ENCODE results near the gene KCNN4.
A peak's percentile ranks its signal among the peaks of the same experiment; 100 is the strongest.
"Not testable (repeated sequence)": the region's sequence is repeated elsewhere in the genome, so short reads cannot be mapped to it uniquely, and the experiment has no call there.

Gene KCNN4

DNA sequence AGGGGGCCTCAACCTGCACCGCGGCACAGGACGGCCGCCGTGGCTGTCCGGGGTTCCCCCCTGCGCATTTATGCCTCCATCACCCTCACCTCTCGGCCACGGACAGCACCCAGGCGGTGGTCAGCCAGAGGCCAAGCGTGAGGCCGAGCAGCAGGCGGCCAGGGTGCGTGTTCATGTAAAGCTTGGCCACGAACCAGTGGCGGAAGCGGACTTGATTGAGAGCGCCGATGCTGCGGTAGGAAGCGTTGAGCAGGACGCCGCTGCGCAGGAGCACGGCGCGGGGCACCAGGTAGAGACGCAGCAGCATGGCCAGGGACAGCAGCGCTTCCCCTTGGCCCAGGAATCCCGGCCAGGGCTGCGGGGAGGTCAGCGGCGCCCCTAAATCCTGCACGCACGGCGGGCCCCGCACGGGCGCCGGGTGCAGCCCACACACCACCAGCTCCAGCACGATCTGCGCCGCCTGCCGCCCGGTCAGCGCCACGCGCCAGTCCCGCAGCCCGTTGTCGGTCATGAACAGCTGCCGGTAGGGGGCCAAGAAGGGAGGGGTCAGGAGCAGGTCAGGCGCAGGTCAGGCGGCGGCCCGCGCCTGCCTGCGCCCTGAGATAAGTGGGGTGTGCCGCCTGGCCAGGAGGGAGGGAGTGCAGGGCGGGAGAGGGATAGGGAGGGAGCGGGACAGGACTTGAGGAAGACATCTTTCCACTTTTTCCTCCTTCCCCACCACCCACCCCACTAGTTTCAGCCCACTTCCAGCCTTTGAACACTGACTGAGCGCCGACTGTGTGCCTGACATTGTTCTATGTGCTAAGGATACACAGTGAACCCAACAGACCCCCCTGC, 6.5 kb downstream of the KCNN4 start:
- no peak for FAIRE-seq

DNA sequence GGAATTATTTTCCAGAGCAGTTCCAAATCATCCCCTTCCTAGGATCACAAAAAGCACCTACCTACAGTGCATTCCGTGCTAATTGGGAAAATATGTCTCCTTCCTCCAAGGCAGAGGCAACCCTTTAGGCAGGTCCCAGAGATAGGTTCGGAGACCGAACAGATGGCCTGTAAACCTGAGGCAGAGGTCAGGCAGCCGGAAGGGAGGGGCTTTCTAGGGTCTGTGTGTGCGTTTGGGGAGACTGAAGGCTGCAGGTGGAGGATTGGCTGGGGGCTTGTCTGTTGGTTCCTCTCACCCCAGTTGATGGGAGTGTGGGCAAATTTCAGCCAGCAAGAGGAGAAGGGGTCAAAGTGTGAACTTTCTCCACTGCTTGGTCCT, 7.1 kb downstream of the KCNN4 start:
- no peak for FAIRE-seq

DNA sequence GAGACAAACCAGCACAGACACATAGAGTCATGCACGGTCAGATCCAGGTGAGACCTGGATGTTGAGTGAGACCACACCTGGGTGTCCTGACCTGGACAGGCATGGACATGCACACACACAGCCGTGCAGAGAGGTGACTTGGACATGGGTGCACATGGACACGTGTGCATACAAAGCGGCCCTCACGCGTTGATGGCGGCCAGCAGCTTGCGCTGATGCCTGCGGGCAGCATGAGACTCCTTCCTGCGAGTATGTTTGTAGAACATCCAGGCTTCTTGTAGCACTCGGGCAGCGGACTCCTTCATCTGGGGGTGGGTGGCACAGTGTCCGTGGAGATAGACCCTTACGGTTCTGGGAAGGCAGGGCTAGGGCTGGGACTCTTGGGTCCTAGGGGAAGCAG, 11.5 kb downstream of the KCNN4 start:
- FAIRE-seq: no peak

DNA sequence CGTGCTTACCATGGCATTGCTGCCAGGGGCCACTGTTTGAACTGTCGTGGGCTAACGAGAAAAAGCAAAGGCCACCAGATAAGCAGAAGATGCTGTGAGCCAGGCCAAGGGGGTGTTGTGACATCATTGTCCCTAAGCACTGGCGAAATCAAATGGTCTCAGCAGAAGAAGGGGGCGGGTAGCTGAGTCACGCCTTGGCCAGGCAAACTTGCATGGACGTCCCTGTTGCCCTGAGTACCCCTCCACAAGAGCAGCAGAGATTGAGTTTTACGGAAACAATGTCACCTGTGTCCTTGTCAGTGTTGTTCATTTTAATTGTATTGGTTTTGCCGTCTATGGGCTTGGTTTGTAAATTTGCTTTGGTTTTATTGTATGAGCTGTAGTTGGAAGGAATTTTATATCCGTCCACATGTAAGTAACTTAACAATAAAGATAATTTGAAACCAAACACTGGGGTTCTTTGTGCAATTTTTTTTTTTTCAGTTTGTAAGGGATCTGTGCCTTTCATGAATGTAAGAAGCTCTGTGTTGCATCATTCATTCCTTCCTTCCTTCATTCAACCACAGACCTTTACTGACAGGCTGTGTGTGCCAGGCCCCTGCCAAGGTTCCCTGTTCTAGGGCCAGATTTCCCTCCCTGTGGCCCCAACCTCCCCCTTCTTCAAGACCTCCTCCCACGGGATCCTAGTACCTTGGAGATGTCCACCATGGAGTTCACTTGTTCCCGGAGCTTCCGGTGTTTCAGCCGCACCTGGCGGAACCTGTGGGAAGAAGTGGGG, 12.3 kb downstream of the KCNN4 start:
- FAIRE-seq: no peak

DNA sequence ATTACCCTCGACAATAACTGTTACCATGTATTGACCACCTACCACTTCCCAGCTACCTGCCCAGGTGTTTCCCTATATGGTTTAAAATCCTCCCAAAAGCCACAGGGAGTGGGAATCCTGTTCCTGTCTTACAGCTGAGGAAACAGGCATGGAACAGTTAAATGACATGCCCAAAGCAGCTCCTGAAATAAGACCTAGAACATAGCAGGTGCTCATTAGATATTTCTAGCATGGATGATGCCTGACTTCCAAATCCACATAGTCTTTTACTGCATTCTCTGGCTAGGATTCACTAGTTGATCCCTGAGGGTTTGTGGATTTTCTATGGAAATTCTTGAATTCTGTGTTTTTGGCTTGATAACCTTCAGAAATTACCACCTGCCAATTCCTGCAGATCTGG, 13.0 kb downstream of the KCNN4 start:
- no peak for FAIRE-seq

DNA sequence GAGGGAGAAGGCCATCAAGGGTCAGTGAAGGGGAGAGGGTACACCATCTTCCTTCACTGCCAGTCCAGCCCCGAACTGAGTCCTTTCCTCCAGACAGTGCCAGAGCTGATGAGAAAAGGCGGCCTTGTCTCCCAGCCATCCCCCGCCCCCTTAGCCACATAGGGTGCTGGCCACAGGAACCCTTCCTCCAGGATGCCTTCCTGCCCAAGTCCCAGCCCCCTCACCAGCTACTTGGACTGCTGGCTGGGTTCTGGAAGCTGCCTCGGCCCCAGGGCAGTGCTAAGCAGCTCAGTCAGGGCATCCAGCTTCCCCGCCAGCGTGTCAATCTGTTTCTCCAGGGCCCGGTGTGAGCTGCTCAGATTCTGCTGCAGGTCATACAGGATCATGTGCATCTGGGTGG, 13.5 kb downstream of the KCNN4 start:
- no peak for FAIRE-seq

DNA sequence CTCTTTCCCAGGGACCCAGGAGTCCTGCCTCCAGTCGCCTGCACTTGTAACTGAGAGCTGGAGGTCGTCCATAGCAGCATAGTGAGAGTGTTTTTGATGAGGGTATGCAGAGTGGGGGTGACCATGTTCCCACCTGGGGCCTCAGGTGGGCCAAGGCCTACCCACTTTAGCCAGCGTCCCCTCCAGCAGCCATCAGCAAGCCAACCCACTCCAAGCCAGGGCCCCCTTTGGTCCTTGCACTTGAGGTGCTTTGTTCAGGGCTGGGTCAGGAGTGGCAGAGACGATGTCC, 14.1 kb downstream of the KCNN4 start:
- FAIRE-seq: no peak

DNA sequence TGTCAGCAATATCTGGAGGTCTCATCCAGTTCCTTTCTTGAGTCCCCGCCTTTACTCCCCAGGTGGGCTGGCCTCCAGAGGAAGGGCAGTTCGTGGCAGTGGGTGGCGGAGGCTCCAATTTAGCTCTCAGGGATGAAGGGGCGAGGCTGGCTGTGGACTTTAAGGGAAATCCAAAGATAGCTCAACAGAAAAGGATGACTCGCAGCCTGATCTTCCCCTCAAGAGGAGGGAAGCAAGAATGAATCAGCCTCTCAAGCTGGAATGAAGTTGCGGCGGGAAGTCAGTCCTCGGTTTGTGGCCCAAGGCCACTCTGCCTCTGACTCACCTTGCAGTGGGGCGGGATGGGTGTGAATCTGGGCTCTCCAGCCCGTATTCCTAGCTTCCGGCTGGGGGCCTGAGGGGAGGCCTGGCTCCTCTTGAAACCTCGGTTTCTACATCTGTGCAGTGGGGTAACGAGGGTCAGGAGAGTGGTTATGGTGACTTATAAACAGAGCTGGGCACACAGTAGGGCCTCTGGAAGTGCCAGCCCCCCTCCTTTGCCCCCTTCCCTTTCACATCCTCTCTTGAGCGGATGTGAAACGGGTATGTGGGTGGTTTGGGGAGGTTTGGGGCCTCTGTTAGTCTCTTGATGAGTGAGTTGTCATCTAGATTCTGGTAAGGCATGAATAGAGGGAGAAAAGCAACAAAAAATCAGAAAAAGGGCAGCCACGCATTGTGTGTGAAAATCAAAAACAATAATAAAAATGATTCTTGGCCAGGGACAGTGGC, 15.5 kb downstream of the KCNN4 start:
- FAIRE-seq: no peak

DNA sequence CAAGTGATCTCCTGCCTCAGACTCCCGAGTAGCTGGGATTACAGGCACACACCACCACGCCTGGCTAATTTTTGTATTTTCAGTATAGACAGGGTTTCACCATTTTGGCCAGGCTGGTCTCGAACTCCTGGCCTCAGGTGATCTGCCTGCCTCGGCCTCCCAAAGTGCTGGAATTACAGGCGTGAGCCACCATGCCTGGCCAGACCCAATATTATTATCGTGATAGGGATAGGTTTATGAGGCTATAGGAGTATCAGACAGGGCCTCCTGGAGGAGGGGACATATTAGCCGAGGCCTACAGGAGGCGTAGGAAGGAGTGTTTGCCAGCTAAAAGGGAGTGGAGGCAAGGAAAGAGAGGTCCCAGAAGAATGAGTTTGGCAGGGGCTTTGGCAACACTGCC, 16.1 kb downstream of the KCNN4 start:
- not testable (repeated sequence) for FAIRE-seq

DNA sequence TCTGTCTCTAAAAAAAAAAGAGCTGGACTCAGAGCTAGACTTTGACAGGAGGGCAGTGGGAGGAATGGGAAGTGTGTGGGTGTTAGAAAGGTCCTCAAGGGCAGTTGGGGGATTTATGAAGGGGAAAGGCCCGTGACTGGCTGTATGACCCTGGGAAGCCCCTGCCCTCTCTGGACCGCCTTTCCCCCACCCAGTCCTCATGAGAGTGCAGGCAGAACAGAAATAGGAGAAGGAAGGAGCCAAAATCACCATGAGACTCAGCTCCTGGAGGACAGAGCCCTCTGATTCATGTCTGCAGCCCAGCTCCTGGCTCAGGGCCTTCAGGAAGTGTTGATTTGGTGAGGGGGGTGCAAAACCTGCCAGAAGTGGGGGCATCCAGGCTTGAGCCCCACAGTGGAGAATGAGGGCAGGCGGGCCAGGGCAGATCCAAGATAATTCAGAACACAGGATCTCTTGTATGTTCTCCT, 17.3 kb downstream of the KCNN4 start:
- FAIRE-seq: no peak

DNA sequence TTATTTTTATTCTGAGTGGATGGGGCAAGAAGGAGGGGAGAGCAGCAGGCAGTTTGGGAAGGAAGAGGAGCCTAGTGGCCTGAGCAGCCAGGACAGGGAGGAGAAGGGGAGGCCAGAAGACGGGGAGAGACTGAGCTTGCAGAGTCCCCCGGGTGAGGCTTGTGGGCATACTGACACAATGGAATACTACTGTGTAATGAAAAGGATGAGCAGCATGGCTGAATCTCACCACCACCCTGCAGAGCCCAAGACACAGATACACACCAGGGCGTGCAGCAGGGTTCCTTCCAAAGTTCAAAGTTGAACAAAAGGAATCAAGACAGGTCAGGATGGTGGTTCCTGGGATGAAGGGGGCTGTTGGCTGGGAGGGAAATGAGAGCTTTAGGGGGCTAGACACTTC, 18.0 kb downstream of the KCNN4 start:
- no peak for FAIRE-seq

DNA sequence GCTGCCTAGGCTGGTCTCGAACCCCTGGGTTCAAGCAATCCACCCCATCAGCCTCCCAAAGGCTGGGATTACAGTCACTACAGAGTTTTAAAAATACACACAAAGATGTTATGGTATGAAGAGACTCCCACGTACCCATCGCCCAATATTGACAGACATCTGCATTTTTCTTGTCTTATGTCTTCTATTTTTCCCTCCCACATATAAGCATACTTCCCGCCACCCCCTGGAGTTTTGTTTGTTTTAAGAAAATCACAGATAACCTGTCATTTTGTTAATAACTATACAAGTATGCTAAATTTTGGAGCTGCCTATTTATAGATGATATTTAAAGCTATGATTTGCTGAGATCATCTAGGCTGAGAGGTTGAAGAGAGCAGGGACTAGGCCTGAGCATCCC, 19.8 kb downstream of the KCNN4 start:
- FAIRE-seq: no peak

DNA sequence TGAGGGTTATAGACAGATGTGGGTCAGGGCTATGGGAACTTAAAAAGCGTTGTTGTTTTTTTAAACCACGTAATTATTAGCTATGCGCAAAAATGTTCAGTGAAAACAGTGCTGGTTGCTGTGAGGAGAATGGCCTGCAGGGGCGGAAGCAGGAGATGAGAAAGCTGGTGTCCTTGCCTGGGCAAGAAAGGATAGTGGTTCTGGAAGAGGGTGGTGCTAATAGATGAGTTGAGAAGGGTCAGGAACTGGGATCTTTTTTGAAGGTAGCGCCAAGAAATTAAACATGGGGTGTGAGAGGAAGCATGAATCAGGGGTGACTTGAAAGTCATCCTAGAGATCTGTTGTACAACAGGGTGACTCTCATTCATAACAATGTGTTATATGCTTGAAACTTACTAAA, 21.3 kb downstream of the KCNN4 start:
- no peak for FAIRE-seq

DNA sequence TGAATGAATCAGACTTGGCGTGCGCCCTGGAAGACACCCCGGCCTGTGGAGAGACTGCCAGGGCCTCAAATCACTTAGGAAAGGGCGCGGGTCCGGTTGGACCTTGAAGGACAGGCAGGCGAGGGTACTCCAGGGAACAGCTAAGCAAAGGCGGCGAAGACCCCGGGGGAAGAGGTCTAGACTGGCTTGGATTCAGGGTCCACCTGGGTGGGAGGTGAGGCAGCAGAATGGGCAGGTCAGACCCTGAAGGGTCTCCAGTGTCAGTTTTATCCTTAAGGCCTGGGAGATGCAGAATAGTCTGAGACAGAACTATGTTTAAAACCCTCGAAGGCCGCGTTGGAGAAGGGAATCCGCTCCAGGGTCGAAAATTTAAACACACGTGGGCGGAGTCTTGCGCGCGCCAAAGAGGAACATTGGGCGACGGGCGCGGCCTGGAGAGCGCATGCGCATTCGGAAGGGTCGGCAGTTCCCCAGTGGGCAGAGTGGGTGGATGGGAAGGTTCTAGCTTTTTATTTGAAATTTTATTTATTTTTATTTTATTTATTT, 25.4 kb downstream of the KCNN4 start:
- peak; percentile 95 for FAIRE-seq

DNA sequence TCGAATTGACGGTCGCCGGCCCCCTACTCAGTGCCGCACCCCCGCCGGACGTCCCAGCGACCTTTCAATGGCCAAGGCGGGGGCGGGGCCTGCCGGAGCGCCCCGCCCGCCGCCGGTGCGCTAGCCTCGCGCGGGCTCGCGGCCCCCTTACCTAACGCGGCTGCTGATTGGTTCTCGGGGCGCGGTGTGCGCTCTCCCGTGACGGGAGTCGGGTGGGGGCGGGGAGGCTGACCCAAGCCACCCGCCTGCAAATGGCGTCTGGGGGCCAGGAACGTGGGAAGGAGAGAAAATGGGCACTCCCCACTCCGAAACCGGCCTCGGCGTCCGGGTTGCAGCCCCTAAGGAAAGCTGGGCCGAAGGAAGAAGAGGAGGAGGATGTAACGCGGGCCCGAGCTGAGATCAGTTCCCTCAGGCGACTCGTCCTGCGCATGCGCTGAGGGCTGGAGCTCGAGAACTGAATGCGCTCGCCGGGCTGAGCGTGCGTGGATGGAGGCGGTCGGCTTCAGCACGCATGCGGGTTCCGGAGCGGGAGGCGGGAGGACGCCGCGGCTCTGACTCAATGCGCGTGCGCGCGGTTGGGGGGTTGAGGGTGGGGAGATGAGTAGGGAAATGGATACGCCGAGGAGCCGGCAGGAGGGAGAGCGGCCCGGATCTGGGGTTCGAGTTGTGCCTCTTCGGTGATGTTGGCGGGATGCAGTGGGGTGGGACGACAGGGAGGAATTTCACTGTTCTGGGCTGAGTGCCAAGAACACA, 26.1 kb downstream of the KCNN4 start, which contains the start of gene SMG9:
Gene SMG9, minus strand, starts transcription at position 460 of the 753 bp plus-strand sequence. CDS start 4,221 bp downstream, outside the sequence.
- peak; percentile 69 for FAIRE-seq

DNA sequence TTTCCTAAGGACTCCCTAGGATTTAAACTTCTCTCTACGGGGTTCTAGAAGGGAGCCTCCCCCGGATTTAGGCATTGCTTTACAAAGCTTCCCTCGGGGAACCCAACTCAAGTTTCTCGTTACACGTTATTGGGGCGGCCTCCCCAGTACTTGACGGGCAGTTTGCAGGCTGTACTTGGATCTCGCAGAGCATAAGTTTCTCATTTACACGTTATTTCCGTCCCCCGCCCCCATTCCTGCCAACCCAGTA, 26.6 kb downstream of the KCNN4 start:
- no peak for FAIRE-seq

DNA sequence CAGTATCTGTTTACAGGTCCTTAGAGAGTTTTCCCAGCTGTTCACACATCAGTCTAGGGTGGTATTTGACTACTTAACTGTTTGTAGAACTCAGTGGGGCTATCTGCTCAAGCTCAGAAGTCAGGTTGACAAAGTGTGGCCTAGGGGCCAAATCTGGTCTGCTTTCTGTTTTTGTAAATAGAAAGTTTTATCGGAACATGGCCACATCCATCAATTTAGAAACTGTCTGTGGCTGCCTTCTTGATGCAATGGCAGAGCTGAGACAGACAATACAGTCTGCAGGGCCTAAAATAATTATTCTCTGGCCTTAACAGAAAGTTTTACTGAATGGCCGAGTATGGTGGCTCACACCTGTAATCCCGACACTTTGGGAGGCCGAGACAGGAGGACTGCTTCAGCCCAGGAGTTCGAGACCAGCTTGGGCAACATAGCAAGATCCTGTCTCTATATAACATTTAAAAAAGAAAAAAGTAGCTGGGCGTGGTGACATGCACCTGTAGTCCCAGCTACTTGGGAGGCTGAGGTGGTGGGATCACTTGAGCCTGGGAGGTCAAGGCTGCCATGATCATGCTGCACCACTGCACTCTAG, 28.4 kb downstream of the KCNN4 start:
- FAIRE-seq: no peak

DNA sequence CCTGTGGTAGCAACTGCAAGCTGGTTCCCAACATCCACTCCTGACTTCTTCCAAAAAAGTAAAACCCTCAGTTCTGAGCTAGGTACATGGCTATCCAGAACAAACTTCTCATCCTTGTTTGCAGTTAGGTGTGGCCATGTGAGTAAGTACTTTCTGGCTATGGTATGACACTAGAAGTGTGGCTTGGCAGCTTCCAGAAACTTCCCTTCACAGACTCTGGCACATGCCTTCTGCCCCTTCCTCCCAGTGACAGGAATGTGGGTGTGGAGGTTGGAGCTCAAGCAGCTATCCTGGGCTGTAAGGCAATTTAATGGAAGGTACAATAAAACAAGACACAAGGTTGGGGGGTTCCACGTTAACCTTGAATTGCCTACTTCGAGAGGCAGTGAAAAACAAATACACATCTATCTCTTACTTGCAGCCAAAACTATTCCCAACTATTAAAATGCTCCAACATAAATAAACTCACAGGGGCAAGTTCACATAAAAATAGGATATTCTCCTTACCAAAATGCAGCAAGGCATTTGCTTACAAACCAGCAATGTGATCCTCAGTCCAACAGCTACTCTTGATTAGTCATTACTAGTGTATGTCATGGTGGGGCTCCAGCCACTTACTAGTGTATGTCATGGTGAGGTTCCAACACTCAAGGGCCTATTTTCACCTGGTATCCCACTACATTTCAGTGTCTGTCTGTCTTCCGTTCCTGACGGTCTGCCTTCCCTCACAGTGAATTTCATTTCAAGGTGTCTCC, 29.1 kb downstream of the KCNN4 start:
- FAIRE-seq: no peak

DNA sequence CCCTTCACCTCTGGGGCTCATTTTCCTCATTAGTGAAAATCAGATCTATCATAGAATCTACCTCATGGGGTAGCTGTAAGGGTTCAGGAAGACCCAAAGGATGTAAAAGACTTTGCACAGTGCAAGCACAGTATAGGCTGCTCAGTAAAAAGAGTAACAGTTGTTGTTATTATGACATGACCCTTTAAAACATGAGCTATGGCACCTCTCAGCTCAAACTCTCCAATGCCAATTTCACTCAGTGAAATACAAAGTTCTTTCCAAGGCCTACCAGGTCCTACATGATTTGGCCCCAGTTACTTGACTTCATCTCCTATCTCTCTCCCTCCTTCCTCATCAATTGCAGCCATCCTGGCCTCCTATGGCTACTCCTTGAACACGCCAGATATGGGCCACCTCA, 30.9 kb downstream of the KCNN4 start:
- no peak for FAIRE-seq

DNA sequence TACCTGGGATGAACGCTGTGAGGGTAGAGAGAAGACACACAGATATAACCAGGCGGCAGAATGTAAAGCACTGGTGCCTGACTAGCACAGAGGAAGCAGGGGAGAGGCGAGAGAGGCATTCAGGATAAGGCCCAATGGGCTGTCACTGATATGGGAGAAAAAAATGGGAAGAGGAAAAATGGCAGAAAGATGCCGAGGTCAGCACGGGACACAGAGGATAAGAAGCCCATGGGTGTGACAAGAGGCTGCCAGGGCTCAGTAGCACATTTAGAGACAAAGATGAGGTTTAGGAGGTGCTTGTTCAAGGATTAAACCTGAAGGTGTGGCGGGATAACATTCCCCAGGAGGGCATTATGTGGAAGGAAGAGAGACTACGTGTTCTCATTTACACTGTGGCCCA, 31.6 kb downstream of the KCNN4 start:
- no peak for FAIRE-seq

DNA sequence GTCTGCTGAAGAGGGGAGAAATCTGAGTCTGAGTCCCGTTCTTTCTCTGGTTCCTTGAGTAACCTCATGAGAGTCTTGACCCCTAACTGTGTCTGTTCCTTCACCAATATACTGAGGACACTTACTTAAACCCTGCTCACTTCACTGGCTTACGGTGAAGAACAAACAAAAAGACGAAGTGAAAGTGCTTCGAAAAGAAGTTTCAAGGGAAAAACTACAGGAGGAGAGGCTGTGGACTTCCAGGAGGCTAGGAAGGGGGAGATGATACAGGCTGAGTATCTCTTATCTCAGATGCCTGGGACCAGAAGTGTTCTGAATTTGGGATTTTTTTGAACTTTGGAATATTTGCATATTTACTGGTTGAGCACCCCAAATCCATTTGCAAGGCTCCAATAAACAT, 32.1 kb downstream of the KCNN4 start:
- FAIRE-seq: no peak

DNA sequence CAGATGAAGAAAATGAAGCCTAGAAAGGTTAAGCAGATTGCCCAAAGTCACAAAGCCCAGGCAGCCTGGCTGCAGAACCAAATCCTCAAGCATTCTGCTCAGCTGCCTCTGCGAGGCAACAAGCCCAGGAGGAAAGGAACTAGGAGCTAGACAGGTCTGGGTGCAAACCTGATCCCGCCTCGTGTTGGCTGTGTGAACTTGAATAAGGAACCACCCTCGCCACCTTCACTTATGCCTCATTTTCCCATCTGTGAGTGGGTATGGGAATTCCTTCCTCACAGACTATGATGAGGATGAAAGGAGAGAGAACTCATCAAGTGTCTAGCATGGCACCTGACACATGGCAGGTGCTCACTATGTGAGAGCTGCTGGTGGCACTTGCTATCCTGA, 32.6 kb downstream of the KCNN4 start:
- FAIRE-seq: no peak

All from G401.6 (cell line).